Gastroesophageal sphincter (tissue), 3 donors: ENCODE data around the gene DNAH10.

ENCODE experiments used
- EP300 ChIP-seq: sonication (generic); formaldehyde crosslinking; IDR thresholded peaks from one replicate; pipeline ENCODE4 v1.6.1; 2017; ENCODE audit warnings: antibody characterized with exemption, mild to moderate bottlenecking
- POLR2A ChIP-seq, 2 donors: fragments of 450-650 bp; IDR thresholded peaks; one replicate each; pipeline ENCODE4 v1.6.1; 2017; ENCODE audit warnings: antibody characterized with exemption in 2 of 2, mild to moderate bottlenecking in 2 of 2, moderate library complexity in 1 of 2
- POLR2AphosphoS5 ChIP-seq: sonication (generic); formaldehyde crosslinking; IDR thresholded peaks from one replicate; pipeline ENCODE4 v1.6.1; 2017; ENCODE audit warnings: antibody characterized with exemption
- TF ChIP-seq, protein P1 (sequence below), 4 experiments: fragments of 200-600 bp in 2 of 4; fragments of 450-650 bp in 2 of 4; sonication (generic) in 1 of 4; IDR thresholded peaks; one replicate each; pipeline ENCODE4 v1.5.1; 2017 to 2019; ENCODE audit warnings: antibody characterized with exemption in 4 of 4, mild to moderate bottlenecking in 2 of 4, moderate library complexity in 2 of 4

DNA sequence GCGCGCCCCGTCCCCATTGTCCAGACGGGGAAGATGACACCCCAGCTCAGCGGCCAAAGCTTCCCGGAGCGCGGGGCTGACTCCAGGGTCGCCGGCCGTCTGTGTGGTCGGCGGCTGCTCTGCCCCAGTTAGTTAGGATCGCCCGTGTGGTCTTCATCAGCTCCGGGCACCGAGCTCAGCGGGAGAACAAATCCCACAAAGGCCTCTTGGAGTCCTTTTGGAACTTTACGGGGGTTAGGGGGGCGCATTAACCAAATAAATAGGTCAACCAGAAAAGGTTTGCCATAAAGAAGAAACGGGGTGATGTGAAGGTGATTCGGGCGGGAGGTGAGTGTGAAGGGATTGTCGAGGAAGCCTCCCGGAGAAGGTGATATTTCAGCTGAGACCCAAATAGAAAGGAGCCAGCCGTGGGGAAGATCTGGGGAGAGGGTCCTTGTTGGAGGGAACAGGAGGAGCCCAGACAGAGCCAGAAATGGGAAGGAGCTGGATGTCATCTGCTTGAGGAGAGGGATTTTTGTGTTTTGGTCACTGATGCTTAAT lies 49.3 kb upstream of the DNAH10 start:
- TF ChIP-seq, protein P1, sequence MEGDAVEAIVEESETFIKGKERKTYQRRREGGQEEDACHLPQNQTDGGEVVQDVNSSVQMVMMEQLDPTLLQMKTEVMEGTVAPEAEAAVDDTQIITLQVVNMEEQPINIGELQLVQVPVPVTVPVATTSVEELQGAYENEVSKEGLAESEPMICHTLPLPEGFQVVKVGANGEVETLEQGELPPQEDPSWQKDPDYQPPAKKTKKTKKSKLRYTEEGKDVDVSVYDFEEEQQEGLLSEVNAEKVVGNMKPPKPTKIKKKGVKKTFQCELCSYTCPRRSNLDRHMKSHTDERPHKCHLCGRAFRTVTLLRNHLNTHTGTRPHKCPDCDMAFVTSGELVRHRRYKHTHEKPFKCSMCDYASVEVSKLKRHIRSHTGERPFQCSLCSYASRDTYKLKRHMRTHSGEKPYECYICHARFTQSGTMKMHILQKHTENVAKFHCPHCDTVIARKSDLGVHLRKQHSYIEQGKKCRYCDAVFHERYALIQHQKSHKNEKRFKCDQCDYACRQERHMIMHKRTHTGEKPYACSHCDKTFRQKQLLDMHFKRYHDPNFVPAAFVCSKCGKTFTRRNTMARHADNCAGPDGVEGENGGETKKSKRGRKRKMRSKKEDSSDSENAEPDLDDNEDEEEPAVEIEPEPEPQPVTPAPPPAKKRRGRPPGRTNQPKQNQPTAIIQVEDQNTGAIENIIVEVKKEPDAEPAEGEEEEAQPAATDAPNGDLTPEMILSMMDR (IDR thresholded peaks at IDR 0.05) = no peak
- TF ChIP-seq POLR2AphosphoS5 (no peak), POLR2A (IDR thresholded peaks at IDR 0.05) (no peak), EP300 (no peak)
